ENCODE results near the gene USH2A.

DNA sequence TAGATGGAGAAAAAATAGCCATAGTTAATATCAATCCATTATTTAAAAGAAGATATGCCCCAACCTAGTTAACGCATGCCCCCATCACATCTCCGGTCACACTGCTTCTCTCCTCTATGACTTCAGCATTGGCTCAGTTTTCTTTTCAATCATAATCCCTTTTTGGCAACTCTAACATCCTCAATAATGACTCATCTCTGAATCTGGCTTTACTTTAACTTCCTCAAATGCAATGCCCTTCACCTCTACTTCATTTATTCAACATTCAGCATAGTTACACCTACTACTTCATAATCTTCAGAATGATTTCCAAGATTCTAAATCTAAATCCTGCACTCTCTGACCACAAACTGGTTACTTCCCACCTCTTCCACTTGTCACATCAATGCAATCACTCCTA lies 417.3 kb downstream of the USH2A start:
- TF ChIP-seq, protein P1, sequence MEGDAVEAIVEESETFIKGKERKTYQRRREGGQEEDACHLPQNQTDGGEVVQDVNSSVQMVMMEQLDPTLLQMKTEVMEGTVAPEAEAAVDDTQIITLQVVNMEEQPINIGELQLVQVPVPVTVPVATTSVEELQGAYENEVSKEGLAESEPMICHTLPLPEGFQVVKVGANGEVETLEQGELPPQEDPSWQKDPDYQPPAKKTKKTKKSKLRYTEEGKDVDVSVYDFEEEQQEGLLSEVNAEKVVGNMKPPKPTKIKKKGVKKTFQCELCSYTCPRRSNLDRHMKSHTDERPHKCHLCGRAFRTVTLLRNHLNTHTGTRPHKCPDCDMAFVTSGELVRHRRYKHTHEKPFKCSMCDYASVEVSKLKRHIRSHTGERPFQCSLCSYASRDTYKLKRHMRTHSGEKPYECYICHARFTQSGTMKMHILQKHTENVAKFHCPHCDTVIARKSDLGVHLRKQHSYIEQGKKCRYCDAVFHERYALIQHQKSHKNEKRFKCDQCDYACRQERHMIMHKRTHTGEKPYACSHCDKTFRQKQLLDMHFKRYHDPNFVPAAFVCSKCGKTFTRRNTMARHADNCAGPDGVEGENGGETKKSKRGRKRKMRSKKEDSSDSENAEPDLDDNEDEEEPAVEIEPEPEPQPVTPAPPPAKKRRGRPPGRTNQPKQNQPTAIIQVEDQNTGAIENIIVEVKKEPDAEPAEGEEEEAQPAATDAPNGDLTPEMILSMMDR (IDR thresholded peaks at IDR 0.05), result no peak
- TF ChIP-seq POLR2A (IDR thresholded peaks at IDR 0.05) (no peak), POLR2AphosphoS5 (IDR thresholded peaks at IDR 0.05) (no peak)

Measured in gastroesophageal sphincter (tissue), 3 donors.